NT2/D1 (cell line): ENCODE data around the gene TATDN3.

Experiments used
- SUZ12 ChIP-seq: IDR thresholded peaks from 2 replicates; pipeline ENCODE4 v1.6.1; 2011; ENCODE audit not compliant: insufficient read length, insufficient read depth; ENCODE audit errors: extremely low read depth
- YY1 ChIP-seq: IDR thresholded peaks from 2 replicates; pipeline ENCODE4 v1.6.1; 2011; ENCODE audit not compliant: insufficient read length, insufficient read depth
- ZNF274 ChIP-seq: IDR thresholded peaks from 2 replicates; pipeline ENCODE4 v1.6.1; 2011; ENCODE audit warnings: mild to moderate bottlenecking, low read depth, low read length

- TF ChIP-seq YY1 = no peak
- no peak for TF ChIP-seq SUZ12
- TF ChIP-seq ZNF274 = no peak
These were observed 38.7 kb upstream of the TATDN3 start for GRCh38 chr1:212752934-212753497.
